Neural cell (in vitro differentiated cells): ENCODE data around the gene GINS1. TPM values are rescaled to one million over a fixed set of nuclear protein-coding genes. Genes with fewer than 3 reads are reported as not detected.

Experiments used
- H2AFZ ChIP-seq: fragments of 200-600, 300-800 bp; sonication (generic), shearing (Covaris generic); 2 replicates; pipeline ENCODE4 v1.6.0; 2014; ENCODE audit warnings: low read depth, mild to moderate bottlenecking, antibody characterized with exemption, low read length, moderate library complexity
- H3F3A ChIP-seq: fragments of 200-600 bp; shearing (Covaris generic); 2 replicates; pipeline ENCODE4 v1.6.1; 2016; ENCODE audit warnings: mild to moderate bottlenecking, moderate library complexity, mixed read lengths, antibody characterized with exemption, low read length; ENCODE audit not compliant: insufficient read depth, poor library complexity, severe bottlenecking
- H3K27ac ChIP-seq: fragments of 200-600, 300-800 bp; sonication (generic), shearing (Covaris generic); 2 replicates; pipeline ENCODE4 v1.5.1; 2014; ENCODE audit warnings: mild to moderate bottlenecking, low read length, moderate library complexity
- H3K27me3 ChIP-seq: fragments of 300-800, 200-600 bp; sonication (generic), shearing (Covaris generic); 2 replicates; pipeline ENCODE4 v1.6.0; 2014; ENCODE audit warnings: mild to moderate bottlenecking, low read depth, low read length, moderate library complexity; ENCODE audit not compliant: insufficient read depth
- H3K36me3 ChIP-seq: fragments of 300-800, 200-600 bp; sonication (generic), shearing (Covaris generic); 2 replicates; pipeline ENCODE4 v1.5.1; 2014; ENCODE audit warnings: mild to moderate bottlenecking, antibody characterized with exemption, low read length, moderate library complexity; ENCODE audit not compliant: insufficient read depth
- H3K4me2 ChIP-seq: fragments of 300-800, 200-600 bp; sonication (generic), shearing (Covaris generic); 2 replicates; pipeline ENCODE4 v1.6.0; 2014; ENCODE audit warnings: mild to moderate bottlenecking, low read length
- H3K4me3 ChIP-seq: fragments of 300-800, 200-600 bp; sonication (generic), shearing (Covaris generic); 2 replicates; pipeline ENCODE4 v1.5.1; 2014; ENCODE audit warnings: mild to moderate bottlenecking, low read length, moderate library complexity
- H3K79me2 ChIP-seq: fragments of 200-600 bp; shearing (Covaris generic); replicated peaks from 2 replicates; pipeline ENCODE4 v1.6.0; 2014; ENCODE audit warnings: mild to moderate bottlenecking, low read length, moderate library complexity; ENCODE audit not compliant: insufficient read depth
- H3K9ac ChIP-seq: fragments of 300-800, 200-600 bp; sonication (generic), shearing (Covaris generic); 2 replicates; pipeline ENCODE4 v1.6.1; 2016; ENCODE audit warnings: mild to moderate bottlenecking, low read length, mixed read lengths
- H3K9me2 ChIP-seq: fragments of 200-600 bp; shearing (Covaris generic); 2 replicates; pipeline ENCODE4 v1.6.1; 2016; ENCODE audit warnings: mild to moderate bottlenecking, low read length, mixed read lengths; ENCODE audit not compliant: insufficient read depth
- H3K9me3 ChIP-seq: fragments of 200-600, 300-800 bp; sonication (generic), shearing (Covaris generic); 2 replicates; pipeline ENCODE4 v1.6.1; 2016; ENCODE audit warnings: mild to moderate bottlenecking, mixed run types, low read length, moderate library complexity, mixed read lengths
- H4K20me1 ChIP-seq: fragments of 200-600 bp; shearing (Covaris generic); 2 replicates; pipeline ENCODE4 v1.6.1; 2016; ENCODE audit warnings: mild to moderate bottlenecking, mixed run types; ENCODE audit not compliant: insufficient read depth
- EP300 ChIP-seq: fragments of 450-650 bp; conservative IDR thresholded peaks from 2 replicates; pipeline ENCODE4 v1.6.1; 2014; ENCODE audit warnings: antibody characterized with exemption, mild to moderate bottlenecking, moderate library complexity; ENCODE audit not compliant: poor library complexity, severe bottlenecking
- EZH2 ChIP-seq: fragments of 200-600, 300-800 bp; shearing (Covaris generic), sonication (generic); IDR thresholded peaks from 2 replicates; pipeline ENCODE4 v1.6.1; 2014; ENCODE audit warnings: antibody characterized with exemption, low read length, borderline replicate concordance, mild to moderate bottlenecking; ENCODE audit not compliant: insufficient read depth, poor library complexity, severe bottlenecking
- MXI1 ChIP-seq: fragments of 450-650 bp; conservative IDR thresholded peaks from 2 replicates; pipeline ENCODE4 v1.6.1; 2014; ENCODE audit warnings: antibody characterized with exemption, mild to moderate bottlenecking; ENCODE audit not compliant: poor library complexity, severe bottlenecking
- POLR2AphosphoS5 ChIP-seq: IDR thresholded peaks from 2 replicates; pipeline ENCODE4 v1.6.1; 2012
- RAD21 ChIP-seq: fragments of 450-650 bp; conservative IDR thresholded peaks from 2 replicates; pipeline ENCODE4 v1.6.1; 2014; ENCODE audit warnings: antibody characterized with exemption, mild to moderate bottlenecking, moderate library complexity
- SMC3 ChIP-seq: fragments of 450-650 bp; conservative IDR thresholded peaks from 2 replicates; pipeline ENCODE4 v1.6.1; 2014; ENCODE audit warnings: antibody characterized with exemption, mild to moderate bottlenecking, moderate library complexity; ENCODE audit not compliant: poor library complexity
- TAF1 ChIP-seq: IDR thresholded peaks from 2 replicates; pipeline ENCODE4 v1.6.1; 2012; ENCODE audit warnings: low read depth
- polyA plus RNA-seq: library from polyadenylated mRNA; depleted of rRNA; stranded (reverse); fragments of >200 nt; gene quantifications from 2 replicates; pipeline ENCODE4 v1.2.3, GENCODE V29; 2014
- TF ChIP-seq, protein P1 (sequence below): fragments of 450-650 bp; IDR thresholded peaks from 2 replicates; pipeline ENCODE4 v1.5.1; 2014; ENCODE audit warnings: antibody characterized with exemption, mild to moderate bottlenecking, moderate library complexity; ENCODE audit not compliant: poor library complexity, severe bottlenecking
- TF ChIP-seq, protein P2 (sequence below): IDR thresholded peaks from 2 replicates; pipeline ENCODE4 v1.6.1; 2012; ENCODE audit warnings: borderline replicate concordance

The GINS1 gene
- polyA plus RNA-seq, 1 donor from 2014 or later: 4.5 TPM

DNA sequence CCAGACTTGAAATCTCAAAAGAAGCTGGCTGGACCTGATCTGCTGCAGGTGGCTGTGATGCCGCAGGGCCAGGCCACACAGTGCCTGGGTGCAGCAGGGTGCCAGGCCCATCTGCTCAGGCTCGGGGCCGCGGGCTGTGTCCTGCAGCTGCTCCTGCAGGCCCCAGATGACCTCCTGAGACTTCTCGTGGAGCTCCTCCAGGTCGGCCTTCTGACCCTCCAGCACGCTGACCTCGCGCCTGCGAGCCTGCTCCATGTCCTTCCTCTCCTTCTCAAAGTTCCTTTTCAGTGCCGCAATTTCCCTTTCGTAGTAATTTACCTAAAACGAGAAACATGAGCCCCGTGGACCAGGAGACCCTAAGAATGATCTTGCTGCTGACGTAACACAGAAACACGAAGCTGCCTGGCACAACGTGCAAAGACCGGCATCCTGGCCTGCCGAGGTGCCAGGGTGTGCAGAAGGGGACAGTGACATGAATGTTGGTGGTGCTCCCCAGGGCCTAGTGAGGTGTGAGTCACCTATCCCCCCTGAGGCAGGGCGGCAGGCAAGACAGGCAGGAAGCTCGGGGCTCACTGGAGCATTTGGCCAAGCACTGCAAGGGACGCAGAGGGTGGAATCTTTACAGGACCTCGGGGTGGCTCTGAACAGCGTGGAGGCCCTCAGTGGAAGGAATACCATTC lies 71.6 kb downstream of the GINS1 start:
- H3F3A ChIP-seq: no peaks in the 10 kb centered on the region
- no peak overlapping the region for H3K4me3 ChIP-seq
- H3K27me3 ChIP-seq: no peaks in the 10 kb centered on the region
- H3K9me3 ChIP-seq: no peaks in the 10 kb centered on the region
- no peaks in the 10 kb centered on the region for H4K20me1 ChIP-seq
- no peaks in the 10 kb centered on the region for H3K79me2 ChIP-seq
- TF ChIP-seq SMC3: no peak
- TF ChIP-seq MXI1: no peak
- TF ChIP-seq, protein P1, sequence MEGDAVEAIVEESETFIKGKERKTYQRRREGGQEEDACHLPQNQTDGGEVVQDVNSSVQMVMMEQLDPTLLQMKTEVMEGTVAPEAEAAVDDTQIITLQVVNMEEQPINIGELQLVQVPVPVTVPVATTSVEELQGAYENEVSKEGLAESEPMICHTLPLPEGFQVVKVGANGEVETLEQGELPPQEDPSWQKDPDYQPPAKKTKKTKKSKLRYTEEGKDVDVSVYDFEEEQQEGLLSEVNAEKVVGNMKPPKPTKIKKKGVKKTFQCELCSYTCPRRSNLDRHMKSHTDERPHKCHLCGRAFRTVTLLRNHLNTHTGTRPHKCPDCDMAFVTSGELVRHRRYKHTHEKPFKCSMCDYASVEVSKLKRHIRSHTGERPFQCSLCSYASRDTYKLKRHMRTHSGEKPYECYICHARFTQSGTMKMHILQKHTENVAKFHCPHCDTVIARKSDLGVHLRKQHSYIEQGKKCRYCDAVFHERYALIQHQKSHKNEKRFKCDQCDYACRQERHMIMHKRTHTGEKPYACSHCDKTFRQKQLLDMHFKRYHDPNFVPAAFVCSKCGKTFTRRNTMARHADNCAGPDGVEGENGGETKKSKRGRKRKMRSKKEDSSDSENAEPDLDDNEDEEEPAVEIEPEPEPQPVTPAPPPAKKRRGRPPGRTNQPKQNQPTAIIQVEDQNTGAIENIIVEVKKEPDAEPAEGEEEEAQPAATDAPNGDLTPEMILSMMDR: no peak
- TF ChIP-seq EZH2: no peak
- no peak for TF ChIP-seq EP300
- TF ChIP-seq, protein P2, sequence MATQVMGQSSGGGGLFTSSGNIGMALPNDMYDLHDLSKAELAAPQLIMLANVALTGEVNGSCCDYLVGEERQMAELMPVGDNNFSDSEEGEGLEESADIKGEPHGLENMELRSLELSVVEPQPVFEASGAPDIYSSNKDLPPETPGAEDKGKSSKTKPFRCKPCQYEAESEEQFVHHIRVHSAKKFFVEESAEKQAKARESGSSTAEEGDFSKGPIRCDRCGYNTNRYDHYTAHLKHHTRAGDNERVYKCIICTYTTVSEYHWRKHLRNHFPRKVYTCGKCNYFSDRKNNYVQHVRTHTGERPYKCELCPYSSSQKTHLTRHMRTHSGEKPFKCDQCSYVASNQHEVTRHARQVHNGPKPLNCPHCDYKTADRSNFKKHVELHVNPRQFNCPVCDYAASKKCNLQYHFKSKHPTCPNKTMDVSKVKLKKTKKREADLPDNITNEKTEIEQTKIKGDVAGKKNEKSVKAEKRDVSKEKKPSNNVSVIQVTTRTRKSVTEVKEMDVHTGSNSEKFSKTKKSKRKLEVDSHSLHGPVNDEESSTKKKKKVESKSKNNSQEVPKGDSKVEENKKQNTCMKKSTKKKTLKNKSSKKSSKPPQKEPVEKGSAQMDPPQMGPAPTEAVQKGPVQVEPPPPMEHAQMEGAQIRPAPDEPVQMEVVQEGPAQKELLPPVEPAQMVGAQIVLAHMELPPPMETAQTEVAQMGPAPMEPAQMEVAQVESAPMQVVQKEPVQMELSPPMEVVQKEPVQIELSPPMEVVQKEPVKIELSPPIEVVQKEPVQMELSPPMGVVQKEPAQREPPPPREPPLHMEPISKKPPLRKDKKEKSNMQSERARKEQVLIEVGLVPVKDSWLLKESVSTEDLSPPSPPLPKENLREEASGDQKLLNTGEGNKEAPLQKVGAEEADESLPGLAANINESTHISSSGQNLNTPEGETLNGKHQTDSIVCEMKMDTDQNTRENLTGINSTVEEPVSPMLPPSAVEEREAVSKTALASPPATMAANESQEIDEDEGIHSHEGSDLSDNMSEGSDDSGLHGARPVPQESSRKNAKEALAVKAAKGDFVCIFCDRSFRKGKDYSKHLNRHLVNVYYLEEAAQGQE: no peak
- no peak for TF ChIP-seq POLR2AphosphoS5
- no peak for TF ChIP-seq TAF1
- no peak for TF ChIP-seq RAD21
- no peaks in the 10 kb centered on the region for H3K9me2 ChIP-seq
- H3K4me2 ChIP-seq: no peak overlapping the region
- no peak overlapping the region for H3K27ac ChIP-seq
- no peak overlapping the region for H2AFZ ChIP-seq
- no peaks in the 10 kb centered on the region for H3K36me3 ChIP-seq
- H3K9ac ChIP-seq: no peak overlapping the region

DNA sequence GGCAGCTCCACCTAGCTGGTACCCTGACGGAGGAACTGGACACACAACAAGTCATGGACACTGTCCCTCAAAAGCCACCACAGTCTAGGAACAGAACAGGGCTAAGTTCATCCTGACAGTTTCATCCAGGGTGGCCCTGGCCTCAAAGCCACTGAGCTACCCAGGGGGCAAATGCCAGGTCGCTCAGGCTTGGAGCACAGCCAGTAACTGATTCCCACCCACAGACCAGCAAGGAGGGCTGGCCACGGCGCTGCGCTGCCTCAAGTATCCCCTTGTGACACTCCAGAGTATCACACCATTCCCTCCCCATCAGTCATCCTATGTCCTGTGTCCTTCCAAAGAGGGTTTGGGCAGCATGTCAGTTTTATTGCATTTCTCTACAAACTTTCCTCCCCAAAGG lies 72.2 kb downstream of the GINS1 start:
- H3K9me2 ChIP-seq: no peaks in the 10 kb centered on the region
- no peaks in the 10 kb centered on the region for H3F3A ChIP-seq
- no peak overlapping the region for H3K4me2 ChIP-seq
- no peak overlapping the region for H3K27ac ChIP-seq
- TF ChIP-seq, protein P1: no peak
- TF ChIP-seq TAF1: no peak
- TF ChIP-seq, protein P2: no peak
- TF ChIP-seq EZH2: no peak
- TF ChIP-seq EP300: no peak
- no peak for TF ChIP-seq SMC3
- TF ChIP-seq POLR2AphosphoS5: no peak
- no peak for TF ChIP-seq MXI1
- no peak for TF ChIP-seq RAD21
- no peak overlapping the region for H2AFZ ChIP-seq
- no peak overlapping the region for H3K9ac ChIP-seq
- no peaks in the 10 kb centered on the region for H3K79me2 ChIP-seq
- no peaks in the 10 kb centered on the region for H4K20me1 ChIP-seq
- H3K9me3 ChIP-seq: no peaks in the 10 kb centered on the region
- H3K36me3 ChIP-seq: no peaks in the 10 kb centered on the region
- no peaks in the 10 kb centered on the region for H3K27me3 ChIP-seq
- no peak overlapping the region for H3K4me3 ChIP-seq
